Spleen (tissue), 11 donors: ENCODE data around the gene RHOC. TPM values are rescaled to one million over a fixed set of nuclear protein-coding genes. Genes with fewer than 3 reads are reported as not detected.

Source experiments
- DNase-seq: peaks from one replicate; pipeline ENCODE4 v3.0.0-alpha.2; 2020
- H3K27ac ChIP-seq, 8 donors: fragments of 200-600 bp; sonication (generic) in 7 of 8; 1 replicate in 4 of 8; 2 replicates in 4 of 8; pipeline versions ENCODE4 v1.5.0 to v1.8.0; 2016 to 2021; ENCODE audit warnings: inconsistent platforms in 4 of 8, mild to moderate bottlenecking in 4 of 8, moderate library complexity in 1 of 8
- H3K27me3 ChIP-seq, 7 donors: fragments of 200-600 bp; sonication (generic) in 6 of 7; replicated peaks in 1 of 7; 1 replicate in 4 of 7; 2 replicates in 3 of 7; pipeline versions ENCODE4 v1.5.0 to v1.8.0; 2016 to 2021; ENCODE audit warnings: inconsistent platforms in 3 of 7, mild to moderate bottlenecking in 1 of 7
- H3K36me3 ChIP-seq, 6 donors: fragments of 200-600 bp; sonication (generic) in 5 of 6; 1 replicate in 4 of 6; 2 replicates in 2 of 6; pipeline versions ENCODE4 v1.5.0 to v1.8.0; 2016 to 2021; ENCODE audit warnings: inconsistent platforms in 2 of 6
- H3K4me1 ChIP-seq, 6 donors: fragments of 200-600 bp; sonication (generic) in 5 of 6; 1 replicate in 3 of 6; 2 replicates in 3 of 6; pipeline versions ENCODE4 v1.5.0 to v1.8.0; 2016 to 2021; ENCODE audit warnings: inconsistent platforms in 3 of 6
- H3K4me3 ChIP-seq, 8 donors: fragments of 200-600 bp; sonication (generic) in 7 of 8; 1 replicate in 4 of 8; 2 replicates in 4 of 8; pipeline versions ENCODE4 v1.5.0 to v1.8.0; 2016 to 2021; ENCODE audit warnings: inconsistent platforms in 4 of 8, mild to moderate bottlenecking in 4 of 8, moderate library complexity in 2 of 8
- H3K9me3 ChIP-seq, 8 donors: fragments of 200-600 bp; sonication (generic) in 7 of 8; 1 replicate in 4 of 8; 2 replicates in 4 of 8; pipeline versions ENCODE4 v1.5.0 to v1.8.0; 2016 to 2021; ENCODE audit warnings: inconsistent platforms in 4 of 8
- POLR2A ChIP-seq, 3 donors: fragments of 450-650 bp; IDR thresholded peaks; one replicate each; pipeline ENCODE4 v1.5.1; 2017; ENCODE audit warnings: antibody characterized with exemption in 3 of 3, mild to moderate bottlenecking in 1 of 3
- POLR2AphosphoS5 ChIP-seq, 3 donors: sonication (generic); formaldehyde crosslinking; IDR thresholded peaks; one replicate each; pipeline ENCODE4 v1.5.1; 2017; ENCODE audit warnings: antibody characterized with exemption in 3 of 3
- WGBS, 5 donors: extraction: QIAGEN DNeasy Blood & Tissue Kit in 3 of 5; methylation state at CpG; one replicate each; pipeline versions ENCODE4 v1.1.5 to v1.1.7; 2013 to 2018; 5-methylcytosine and 5-hydroxymethylcytosine counted together
- intact Hi-C: fragments of 100-400 bp; cut with DNase I; formaldehyde crosslinking; loops from one replicate; pipeline ENCODE4 v1.15.0; 2023; ENCODE audit warnings: low total_unique reads
- polyA plus RNA-seq, 3 donors: library from polyadenylated mRNA; stranded (reverse); fragments of 200-250 nt; gene quantifications; one replicate each; pipeline ENCODE4 v1.2.1, GENCODE V29; 2013
- total RNA-seq, 7 donors: library from RNA; depleted of rRNA in 3 of 7; stranded (reverse); fragments of >200 nt in 3 of 7; fragmentation: NEBNext Ultra II Directional in 4 of 7; extraction: Animal tissue kit (Norgen Biotek cat#: 25700) in 4 of 7; gene quantifications; one replicate each; pipeline versions ENCODE4 v1.1.0 to v1.2.1, GENCODE V29; 2016 to 2021
- TF ChIP-seq, protein P1 (sequence below), 11 experiments: fragments of 200-600 bp in 7 of 11; fragments of 450-650 bp in 4 of 11; sonication (generic) in 4 of 11; IDR thresholded peaks in 8 of 11; conservative IDR thresholded peaks in 3 of 11; 1 replicate in 7 of 11; 2 replicates in 4 of 11; pipeline versions ENCODE4 v1.4.0 to v1.8.0; 2016 to 2021; ENCODE audit warnings: antibody characterized with exemption in 11 of 11, inconsistent platforms in 4 of 11, mild to moderate bottlenecking in 1 of 11
- donor health status: healthy with polysubstance abuse.
- donor health status: DM: no; HTN: no; CAD: no; lungs with moderate emphysema.
- donor health status: DM: no; HTN: no; CAD: no.
- donor health status: Bipolar disorder and iron deficiency.
- donor health status: healthy.
- donor health status: DM: no; HTN: no; CAD: no.
- donor health status: DM: yes; HTN: yes; CAD: no.

The RHOC gene
- total and polyA plus RNA-seq, 10 donors: 120 to 323 (median 203) TPM

DNA sequence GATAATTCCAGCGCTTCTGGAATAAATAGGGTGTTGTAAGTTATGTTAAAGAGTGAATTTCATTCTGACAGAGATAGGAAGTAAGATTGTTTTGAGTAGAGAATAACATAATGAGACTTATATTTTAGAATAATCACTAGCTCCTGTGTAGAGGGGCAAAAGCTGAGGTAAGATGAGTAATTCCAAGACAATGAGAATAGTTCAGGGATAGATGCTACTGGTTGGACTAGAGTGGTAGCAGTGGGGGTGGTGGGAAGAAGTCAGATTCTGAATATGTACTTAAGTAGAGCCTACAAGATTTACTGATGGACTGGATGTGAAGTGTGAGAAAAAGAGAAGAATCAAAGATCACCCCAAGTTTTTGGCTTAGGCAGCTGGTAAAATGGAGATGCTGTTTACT lies 55.7 kb downstream of the RHOC start:
- no peaks in the 10 kb centered on the region for H3K9me3 ChIP-seq
- no peak overlapping the region for H3K4me3 ChIP-seq
- no peaks in the 10 kb centered on the region for H3K27me3 ChIP-seq
- WGBS, 5 donors: 95 to 100% (median 98%) methylated on average over 1 of the region's 1 CpG
- H3K27ac ChIP-seq: no peak overlapping the region
- intact Hi-C loops: no loop called here
- TF ChIP-seq POLR2A (IDR thresholded peaks at IDR 0.05) (no peak), POLR2AphosphoS5 (IDR thresholded peaks at IDR 0.05) (no peak)
- TF ChIP-seq, protein P1, sequence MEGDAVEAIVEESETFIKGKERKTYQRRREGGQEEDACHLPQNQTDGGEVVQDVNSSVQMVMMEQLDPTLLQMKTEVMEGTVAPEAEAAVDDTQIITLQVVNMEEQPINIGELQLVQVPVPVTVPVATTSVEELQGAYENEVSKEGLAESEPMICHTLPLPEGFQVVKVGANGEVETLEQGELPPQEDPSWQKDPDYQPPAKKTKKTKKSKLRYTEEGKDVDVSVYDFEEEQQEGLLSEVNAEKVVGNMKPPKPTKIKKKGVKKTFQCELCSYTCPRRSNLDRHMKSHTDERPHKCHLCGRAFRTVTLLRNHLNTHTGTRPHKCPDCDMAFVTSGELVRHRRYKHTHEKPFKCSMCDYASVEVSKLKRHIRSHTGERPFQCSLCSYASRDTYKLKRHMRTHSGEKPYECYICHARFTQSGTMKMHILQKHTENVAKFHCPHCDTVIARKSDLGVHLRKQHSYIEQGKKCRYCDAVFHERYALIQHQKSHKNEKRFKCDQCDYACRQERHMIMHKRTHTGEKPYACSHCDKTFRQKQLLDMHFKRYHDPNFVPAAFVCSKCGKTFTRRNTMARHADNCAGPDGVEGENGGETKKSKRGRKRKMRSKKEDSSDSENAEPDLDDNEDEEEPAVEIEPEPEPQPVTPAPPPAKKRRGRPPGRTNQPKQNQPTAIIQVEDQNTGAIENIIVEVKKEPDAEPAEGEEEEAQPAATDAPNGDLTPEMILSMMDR (IDR thresholded peaks at IDR 0.05 in 8 of 11, conservative IDR thresholded peaks at IDR 0.05 in 3 of 11): no peak
- peaks cover 0 to 25% (median 9%) of the 10 kb centered on the region in 6 donors for H3K4me1 ChIP-seq
- peaks cover 0 to 100% (median 62%) of the 10 kb centered on the region in 6 donors for H3K36me3 ChIP-seq
- no peak for DNase-seq

Other genes with a start within 250 kb of the RHOC start
- 1 to 10 TPM in 6 of 7 donors, under 1 TPM in 1; 0.97 to 5.8 (median 1.9) TPM for gene WNT2B, start 198.2 kb downstream of the RHOC start, total RNA-seq
- under 1 TPM; 0.36 to 0.52 (median 0.48) TPM for gene WNT2B, start 198.2 kb downstream of the RHOC start, polyA plus RNA-seq
- 10 to 100 TPM; 14.1 to 23.9 (median 22.2) TPM for gene ST7L, start 88.0 kb downstream of the RHOC start, total RNA-seq
- 1 to 10 TPM; 6.1 to 7.7 (median 6.9) TPM for gene ST7L, start 88.0 kb downstream of the RHOC start, polyA plus RNA-seq
- gene CAPZA1, start 87.3 kb downstream of the RHOC start, total RNA-seq: 100 to 1,000 TPM; 190 to 354 (median 259) TPM
- 100 to 1,000 TPM; 105 to 132 (median 117) TPM for gene CAPZA1, start 87.3 kb downstream of the RHOC start, polyA plus RNA-seq
- gene MOV10, start 32.5 kb downstream of the RHOC start, total RNA-seq: 10 to 100 TPM; 45.5 to 92.3 (median 60.2) TPM
- gene MOV10, start 32.5 kb downstream of the RHOC start, polyA plus RNA-seq: 10 to 100 TPM; 23.5 to 62.5 (median 50.8) TPM
- gene PPM1J, start 8.2 kb upstream of the RHOC start, total RNA-seq: 1 to 10 TPM in 5 of 7 donors, under 1 TPM in 2; 0.51 to 1.8 (median 1.3) TPM
- gene PPM1J, start 8.2 kb upstream of the RHOC start, polyA plus RNA-seq: 1 to 10 TPM; 1.3 to 1.9 (median 1.5) TPM
- 10 to 100 TPM; 15.7 to 24.6 (median 18.7) TPM for gene SLC16A1, start 249.1 kb upstream of the RHOC start, total RNA-seq
- gene SLC16A1, start 249.1 kb upstream of the RHOC start, polyA plus RNA-seq: 1 to 10 TPM; 2.9 to 6.2 (median 5.7) TPM